ENCODE results near the gene NHLRC1.
"Not testable (repeated sequence)": the region's sequence is repeated elsewhere in the genome, so short reads cannot be mapped to it uniquely, and the experiment has no call there.

Gene NHLRC1

DNA sequence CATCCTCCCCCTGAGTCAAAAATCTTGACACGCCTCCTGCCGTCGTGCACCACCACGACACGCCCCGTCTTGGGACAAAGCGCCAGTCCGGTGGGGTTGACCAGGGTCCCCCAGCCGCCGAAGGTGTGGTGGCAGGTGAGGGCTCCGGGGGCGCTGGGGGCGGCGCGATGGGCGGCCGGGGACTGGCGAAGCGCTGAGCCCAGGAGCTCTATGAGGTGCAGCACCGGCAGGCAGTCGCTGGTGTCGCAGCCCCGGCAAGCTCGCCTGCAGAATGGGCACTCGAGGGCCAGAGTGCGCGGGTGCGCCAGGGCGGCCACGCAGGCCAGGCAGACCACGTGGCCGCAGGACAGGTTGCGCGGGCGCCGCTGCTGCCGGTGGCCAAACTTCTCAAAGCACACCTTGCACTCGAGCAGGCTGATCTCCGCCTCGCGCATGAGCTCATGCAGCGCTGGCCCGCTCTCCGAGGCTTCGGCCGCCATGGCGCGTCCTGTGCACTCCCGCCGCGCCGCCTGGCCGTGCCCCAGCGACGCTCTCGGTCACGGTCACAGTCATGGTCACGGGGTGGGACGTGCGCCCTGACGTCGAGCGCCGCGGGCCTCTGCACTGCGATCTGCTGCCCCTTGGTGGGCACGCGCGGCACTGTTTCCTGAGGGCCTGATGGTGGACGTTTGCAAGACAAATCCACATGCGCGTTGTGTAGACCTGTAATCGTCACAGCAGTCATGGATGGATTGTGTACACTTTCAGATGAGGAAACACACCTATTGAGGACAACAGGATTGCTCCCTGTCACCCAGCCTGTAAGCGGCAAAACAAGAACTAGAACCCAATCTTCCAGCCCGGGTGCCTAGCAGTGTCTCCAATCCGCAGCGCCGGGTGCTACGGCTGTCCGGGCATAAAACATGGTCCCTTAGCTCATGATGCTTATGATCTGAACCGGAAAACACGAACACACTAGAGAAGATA is at the start of gene NHLRC1:
NHLRC1 (minus strand) TSS at position 550 of the 966 bp plus-strand sequence; CDS start at position 479, 71 bp downstream.
- peak; percentile 96 for DNase-seq (ENCODE audit: low read depth, low spot score)

DNA sequence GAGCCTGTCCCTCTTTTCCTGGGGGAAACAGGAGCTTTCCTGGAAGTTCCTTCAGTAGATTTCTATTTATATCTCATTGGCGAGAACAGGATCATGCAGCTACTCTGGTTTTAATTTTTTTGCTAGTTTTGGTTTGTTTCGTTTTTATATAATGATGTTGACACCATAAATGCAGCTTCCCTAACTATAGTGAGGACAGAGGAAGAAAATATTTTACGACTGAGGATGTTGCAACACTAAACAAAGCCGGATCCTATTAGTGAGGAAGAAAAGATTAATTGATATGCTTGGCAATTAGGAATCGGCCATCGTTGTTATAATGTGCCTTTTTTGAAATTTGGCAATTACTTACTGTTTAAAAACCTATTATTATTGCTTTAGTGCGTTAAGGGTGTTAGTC is 49.4 kb upstream of the NHLRC1 start:
- DNase-seq (ENCODE audit: low read depth, low spot score): no peak

DNA sequence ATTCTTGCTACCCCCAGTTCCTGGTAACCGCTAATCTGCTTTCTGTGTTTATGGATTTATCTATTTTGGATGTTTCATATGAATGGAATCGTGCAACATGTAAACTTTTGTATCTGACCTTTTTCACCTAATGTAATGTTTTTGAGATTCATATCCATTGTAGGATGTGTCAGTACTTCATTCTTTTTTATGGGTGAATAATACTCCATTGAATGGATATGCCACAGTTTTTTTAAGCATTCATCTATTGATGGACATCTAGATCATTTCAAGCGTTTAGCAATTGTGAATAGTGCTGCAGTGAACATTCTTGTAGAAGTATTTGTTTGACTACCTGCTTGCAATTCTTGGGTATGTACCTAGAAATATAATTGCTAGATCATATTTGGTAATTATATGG is 45.8 kb upstream of the NHLRC1 start:
- DNase-seq (ENCODE audit: low read depth, low spot score): no peak

DNA sequence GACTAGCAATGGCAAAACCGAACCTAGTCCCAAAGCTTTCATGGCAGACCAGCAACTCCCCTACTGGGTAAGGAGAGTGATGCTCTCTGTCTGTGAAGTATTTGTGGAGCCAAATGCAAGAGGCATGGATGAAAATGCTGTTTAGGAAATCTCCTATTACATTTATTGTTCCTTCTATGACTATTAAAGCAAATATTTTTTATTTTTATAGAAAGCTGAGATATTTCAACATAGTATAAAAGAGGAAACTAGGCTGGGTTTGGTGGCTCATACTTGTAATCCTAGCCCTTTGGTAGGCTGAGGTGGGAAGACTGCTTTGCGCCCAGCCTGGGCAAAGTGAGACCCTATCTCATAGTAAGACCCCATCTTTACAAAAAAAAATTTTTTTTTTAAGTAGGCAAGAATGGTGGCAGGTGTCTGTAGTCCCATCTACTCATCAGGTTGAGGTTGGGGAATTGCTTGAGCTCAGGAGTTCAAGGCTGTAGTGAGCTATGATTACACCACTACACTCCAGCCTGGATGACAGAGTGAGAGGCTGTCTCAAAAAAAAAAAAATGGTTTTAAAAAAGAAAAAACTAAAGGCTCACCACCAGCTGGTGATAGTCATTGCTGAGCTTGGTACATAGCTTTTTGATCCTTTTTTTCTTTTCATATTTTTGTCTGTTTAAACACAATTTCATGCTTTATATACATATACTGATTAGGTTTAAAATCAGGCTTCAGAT is 44.0 kb upstream of the NHLRC1 start:
- DNase-seq (ENCODE audit: low read depth, low spot score): no peak

DNA sequence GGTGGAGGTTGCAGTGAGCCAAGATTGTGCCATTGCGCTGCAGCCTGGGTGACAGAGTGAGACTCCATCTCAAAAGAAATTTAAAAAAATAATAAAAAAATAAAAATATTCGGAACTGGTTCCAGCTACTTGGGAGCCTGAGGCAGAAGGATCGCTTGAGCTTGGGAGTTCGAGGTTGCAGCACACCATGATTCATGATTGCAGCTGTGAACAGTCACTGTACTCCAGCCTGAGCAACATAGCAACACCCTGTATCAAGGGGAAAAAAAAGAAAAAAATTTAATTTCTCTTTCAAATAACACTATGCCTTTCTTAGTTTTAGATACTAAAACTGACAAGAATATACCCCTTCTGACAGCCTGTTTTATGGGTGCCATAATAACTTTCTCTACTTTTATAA is 43.3 kb upstream of the NHLRC1 start:
- DNase-seq (ENCODE audit: low read depth, low spot score): no peak

DNA sequence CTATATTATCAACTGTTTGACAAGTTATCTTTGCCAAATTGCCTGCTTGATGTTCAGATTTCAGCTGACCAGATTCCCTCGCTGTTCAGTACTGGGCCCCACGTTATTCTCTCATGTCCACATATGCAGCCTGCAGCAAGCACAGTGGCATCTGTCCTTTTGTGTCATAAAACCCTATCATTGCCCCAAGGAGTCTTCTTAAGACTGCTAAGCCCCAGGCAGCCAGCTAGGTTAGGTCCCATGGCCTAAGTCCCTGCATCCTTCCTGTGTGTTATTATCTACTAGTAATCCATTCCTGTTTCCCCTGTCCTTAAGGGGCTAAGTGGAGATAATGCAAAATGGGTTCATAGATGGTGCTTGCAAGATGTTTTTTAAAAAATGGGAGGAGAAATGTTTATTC is 39.9 kb upstream of the NHLRC1 start:
- no peak for DNase-seq (ENCODE audit: low read depth, low spot score)

DNA sequence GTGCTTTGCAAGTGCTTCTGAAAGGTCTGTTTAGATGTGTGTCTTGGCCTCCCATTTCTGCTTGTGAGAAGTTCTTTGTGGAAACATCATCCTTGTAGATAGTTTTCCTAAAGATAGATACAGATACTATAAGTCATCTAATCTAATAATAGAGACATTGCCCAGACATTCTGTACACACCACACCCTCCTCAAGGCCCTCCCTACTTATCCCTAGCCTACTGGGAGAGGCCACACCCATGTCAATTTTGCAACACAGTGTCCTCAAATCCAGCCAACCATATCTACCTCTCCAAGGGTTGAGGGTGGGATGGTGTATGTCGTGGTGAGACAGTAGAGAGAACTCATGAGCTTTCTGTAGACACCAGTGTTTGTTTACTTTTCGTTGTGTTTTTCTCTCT is 39.0 kb upstream of the NHLRC1 start:
- no peak for DNase-seq (ENCODE audit: low read depth, low spot score)

DNA sequence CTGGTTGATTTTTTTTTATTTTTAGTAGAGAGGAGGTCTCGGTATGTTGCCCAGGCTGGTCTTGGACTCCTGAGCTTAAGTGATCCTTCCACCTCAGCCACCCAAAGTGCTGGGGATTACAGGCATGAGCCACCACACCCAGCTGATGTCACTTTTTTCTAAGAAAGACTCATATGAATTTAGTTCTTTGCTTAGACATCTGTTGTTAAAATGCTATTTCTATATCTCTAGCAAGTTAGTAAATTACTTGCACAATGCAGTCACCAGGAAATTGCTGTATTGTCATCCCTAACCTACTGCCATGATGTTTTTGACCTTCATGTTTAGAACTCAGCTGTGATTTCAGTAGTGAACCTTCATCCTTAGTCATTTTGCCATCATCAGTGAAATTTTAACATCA is 38.4 kb upstream of the NHLRC1 start:
- no peak for DNase-seq (ENCODE audit: low read depth, low spot score)

DNA sequence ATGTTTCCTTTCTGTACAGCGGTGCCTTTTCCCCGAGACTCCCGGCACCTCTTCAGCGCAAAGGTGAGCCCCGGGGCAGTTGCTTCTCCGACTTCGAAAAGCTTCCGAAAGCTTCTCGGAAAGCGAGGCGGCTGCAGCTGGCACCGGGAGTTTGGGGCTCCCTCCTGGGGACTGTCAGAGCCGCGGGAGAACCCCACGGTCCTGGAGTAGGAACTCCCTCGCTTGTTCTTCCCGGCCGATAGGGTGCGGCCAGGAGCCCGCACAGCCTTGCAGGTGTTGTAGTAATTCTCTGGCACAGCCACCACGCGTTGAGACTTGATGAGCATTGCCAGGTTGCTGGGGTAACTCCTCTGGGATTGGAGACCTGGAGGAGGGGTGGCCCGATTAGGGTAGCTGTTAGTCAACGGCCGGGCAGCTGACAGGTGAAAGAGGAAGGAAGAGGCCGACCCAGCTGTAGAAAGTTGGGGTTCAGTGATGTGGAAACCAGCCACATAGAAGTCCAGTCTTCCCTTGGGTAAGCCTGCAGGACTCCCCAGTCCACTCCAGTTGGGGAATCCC is 33.5 kb upstream of the NHLRC1 start:
- peak; percentile 69 for DNase-seq (ENCODE audit: low read depth, low spot score)

DNA sequence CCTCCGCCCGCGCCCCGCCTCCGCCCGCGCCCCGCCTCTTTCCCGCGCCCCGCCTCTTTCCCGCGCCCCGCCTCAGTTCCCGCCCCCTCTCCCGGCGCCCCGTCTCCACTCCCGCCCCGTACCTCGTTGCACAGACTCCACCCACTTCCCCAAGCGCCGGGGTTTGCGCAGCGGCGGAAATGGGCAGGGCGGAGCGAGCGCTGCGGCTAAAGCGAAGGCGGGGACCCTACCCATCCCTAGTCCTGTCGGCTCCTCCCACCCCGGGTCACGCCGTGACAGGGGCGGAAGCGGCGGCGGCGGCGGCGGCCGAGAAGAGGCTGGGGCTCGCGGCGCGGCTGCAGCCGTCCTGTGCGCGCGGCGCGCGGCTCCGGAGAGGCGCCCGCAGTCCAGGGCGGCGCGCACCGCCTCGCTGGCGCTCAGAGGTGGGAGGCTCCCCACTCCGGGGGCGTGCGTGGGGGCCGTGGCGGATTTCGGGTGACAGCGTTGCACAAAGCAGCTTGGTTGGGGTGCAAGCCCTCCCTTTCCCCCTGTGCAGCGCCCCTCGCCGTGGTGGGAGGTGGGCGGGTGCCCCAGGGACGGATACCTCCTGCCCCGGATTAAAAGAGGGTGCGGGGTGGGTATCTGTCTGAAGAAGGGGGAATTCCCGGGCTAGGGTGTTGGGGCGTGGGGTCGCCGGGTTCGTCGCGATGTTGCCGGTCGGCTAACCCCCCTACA is 32.8 kb upstream of the NHLRC1 start, which contains the start of gene KDM1B:
KDM1B (plus strand) TSS at position 273 of the 714 bp plus-strand sequence. CDS start 4,474 bp downstream, outside the sequence.
- DNase-seq (ENCODE audit: low read depth, low spot score): peak; percentile 99

DNA sequence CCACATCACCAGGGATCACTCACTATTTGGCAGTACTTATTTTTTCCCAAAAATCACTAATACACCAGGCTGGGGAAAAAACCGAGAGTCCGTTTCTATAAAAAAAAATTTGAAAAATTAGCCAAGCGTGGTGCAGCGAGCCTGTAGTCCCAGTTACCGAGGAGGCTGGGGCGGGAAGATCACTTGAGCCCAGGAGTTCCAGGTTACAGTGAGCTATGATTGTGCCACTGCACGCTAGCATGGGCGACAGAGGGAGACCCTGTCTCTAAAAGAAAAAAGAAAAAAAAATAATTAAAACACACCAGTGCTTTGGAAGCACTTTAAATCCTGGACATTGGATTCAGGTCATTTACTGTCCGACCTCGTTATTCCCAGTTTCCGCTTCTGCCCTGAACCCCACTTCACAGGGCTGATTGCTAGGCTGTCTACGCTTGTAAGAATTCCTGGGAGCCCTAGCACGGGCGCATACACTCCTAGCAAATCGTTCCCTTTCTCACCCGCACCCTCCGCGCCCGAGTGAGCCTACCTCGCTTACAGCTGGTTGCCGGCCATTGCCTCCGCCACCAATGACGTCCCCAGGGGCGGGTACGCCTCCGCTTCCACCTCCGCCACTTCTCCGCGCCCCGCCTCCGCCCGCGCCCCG is 32.2 kb upstream of the NHLRC1 start, which contains the start of gene TPMT:
TPMT (minus strand) TSS at position 571 of the 643 bp plus-strand sequence. CDS start 5,950 bp downstream, outside the sequence.
- DNase-seq (ENCODE audit: low read depth, low spot score): no peak

DNA sequence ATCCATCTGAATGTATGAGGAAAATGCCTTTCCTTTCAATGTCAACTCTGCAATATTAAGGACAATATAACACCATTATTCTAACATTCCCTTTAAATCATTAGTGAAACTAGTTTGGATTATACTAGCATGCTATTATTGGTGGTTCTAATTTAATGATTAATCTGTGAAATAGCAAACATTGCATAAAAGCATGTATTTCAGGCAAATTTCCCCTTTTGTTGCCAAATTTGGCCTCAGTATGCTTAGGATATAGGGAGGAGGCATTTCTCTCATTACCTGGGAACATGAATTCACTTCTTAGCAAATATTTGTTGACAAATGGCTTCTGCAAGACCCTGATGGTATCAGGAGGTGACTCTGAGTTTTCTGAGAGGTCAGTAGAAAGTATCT is 30.8 kb upstream of the NHLRC1 start:
- DNase-seq (ENCODE audit: low read depth, low spot score): no peak

DNA sequence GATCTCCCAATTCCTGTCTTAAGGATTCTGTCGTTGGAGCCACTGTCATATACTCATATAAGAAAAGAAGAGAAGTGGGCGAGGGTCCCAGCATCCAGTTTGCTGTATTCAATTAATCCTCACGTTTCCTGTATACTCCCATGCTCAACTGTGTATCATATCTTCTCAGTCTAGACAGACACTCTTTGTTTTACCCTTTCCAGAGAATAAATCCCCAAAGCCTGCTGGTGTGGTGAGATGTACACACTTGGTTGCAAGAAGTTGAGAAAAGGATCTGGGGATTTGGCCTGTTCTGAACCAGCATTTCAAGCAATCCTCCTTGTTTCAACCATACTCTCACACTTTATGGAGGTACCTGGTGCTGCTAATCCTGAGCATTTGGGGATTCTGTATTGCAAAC is 29.3 kb upstream of the NHLRC1 start:
- DNase-seq (ENCODE audit: low read depth, low spot score): no peak

DNA sequence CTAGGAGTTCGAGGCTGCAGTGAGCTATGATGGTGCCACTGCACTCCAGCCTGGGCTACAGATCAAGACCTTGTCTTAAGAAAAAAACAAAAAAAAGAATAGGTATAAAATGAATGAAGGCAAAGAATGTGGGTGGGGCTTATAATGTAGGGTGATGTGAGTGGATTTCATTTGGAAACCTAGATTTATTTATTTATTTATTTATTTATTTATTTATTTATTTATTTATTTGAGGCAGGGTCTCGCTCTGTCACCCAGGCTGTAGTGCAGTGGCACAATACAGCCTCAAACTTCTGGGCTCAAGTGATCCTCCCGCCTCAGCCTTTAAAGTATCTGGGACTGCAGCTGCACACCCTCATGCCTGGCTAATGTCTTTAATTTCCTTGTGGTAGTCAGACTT is 28.9 kb upstream of the NHLRC1 start:
- not testable (repeated sequence) for DNase-seq (ENCODE audit: low read depth, low spot score)

DNA sequence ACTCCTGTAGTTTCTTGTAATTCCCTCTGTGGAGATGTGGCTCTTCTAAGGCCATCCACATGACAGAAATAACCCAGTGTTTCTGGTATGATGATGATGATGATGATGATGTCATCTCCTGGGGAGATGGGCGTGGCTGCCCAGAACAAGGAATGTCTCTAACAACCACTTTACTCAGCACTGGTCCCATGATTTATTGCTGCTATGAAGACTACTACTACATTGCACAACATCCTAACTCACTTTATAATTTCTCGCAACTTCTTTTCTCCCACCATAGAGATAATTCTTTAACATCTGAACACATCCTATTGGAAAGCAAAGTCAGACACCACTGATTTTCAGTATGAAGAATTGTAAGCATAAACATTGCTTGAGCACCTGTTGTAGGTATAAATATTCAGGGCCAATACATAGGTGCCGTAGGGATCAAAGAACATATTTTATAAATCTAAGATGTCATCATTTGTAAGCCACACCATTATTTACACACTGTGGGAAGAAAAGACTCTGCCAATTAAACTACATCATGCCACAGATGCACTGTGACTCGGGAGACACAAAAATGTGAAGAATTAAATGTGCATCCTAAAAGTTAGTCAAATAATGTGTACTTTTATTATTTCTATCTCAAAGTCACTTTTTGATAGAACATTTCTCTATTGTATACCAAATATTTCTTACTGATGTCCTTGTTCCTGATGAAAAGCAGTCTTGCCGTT is 26.0 kb upstream of the NHLRC1 start:
- DNase-seq (ENCODE audit: low read depth, low spot score): peak; percentile 59

DNA sequence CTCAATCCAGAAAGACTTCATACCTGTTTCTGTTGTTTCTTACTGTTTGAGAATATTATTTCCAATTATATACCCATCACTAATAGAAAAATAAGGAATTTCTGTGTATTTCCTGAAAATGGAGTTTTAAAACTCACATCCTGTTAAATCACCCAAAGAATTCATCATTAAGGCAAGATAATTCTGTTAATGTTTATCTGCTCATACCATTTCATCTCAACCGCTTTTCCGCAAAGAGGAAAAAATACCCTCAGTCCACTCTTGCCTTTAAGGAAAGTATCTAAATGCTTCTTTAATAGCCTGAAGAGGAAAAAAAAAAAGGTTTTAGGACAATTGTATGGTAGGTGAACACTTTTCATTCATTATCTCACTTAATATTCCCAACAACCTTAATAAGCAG is 25.1 kb upstream of the NHLRC1 start:
- no peak for DNase-seq (ENCODE audit: low read depth, low spot score)

DNA sequence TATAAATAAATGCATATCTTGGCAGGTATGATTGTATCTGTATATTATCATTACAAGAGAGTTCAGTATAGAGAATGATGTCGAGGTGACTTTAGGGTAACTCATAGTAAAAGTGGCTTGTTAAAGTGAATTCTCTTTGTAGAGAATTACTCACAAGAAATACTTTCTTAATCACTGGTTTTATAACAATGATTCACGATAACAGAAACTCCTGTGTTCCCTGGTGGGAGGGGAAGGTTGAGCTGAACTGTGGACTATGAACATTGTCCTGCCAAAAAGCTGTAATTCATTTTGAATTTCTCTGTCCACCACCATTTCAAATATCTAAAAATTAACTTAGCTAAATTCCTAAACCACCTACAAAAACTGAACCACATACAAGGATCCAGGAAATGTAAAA is 24.7 kb upstream of the NHLRC1 start:
- peak; percentile 26 for DNase-seq (ENCODE audit: low read depth, low spot score)

DNA sequence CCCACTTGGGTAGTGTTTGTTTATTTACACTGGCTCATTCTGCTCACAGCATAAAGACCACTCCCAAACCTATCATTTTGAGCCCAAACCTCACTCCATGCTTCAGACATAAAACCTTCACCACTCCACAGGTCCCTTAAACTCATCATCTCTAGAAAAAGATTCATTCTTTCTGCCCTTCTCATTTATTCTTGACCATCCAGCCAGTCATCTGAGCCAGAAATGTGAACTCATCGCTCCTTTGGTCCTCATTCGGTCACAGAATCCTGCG is 20.0 kb upstream of the NHLRC1 start:
- DNase-seq (ENCODE audit: low read depth, low spot score): no peak

DNA sequence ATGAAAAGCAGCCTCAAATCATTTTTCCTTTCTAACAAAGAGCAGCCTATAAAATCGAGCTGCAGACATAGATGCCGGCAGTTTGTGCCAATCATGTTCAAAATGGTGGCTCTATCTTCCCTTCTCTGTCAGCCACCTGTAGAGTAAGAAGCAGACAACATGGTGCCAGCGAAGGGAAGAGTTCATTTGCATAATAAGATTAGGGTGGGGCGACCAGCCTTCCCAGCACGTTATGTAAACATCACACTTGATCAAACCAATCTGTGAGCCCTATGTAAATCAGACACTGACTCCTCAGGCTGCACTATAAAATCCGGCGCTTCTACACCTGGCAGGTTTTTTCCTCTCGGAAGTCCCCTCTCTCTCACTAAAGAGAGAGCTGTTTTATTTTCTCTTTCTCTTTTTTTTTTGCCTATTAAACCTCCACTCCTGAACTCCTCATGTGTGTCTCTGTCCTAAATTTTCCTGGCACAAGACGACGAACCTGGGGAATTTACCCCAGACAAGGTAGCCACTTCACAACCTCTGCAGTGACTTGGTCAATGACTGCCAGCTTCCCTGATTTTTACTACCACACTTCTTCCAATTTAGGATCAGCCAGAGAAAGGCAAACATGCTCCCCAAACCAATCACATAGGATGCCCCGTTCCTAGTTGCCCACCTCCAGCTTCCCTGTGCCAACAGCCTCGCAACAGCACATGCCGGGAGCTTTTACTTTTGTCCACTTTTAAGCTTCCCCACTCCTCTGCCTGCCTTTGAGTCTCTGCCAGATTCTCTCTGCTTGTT is 19.5 kb upstream of the NHLRC1 start:
- DNase-seq (ENCODE audit: low read depth, low spot score): no peak

Measured in astrocyte of the hippocampus (primary cell).